ENCODE results near the gene CNOT10. TPM values are rescaled to one million over a fixed set of nuclear protein-coding genes. Genes with fewer than 3 reads are reported as not detected.

The CNOT10 gene
- total and polyA plus RNA-seq, 2 donors (not counting 1 experiment from before 2014, with no cell fraction given), result 17.5 to 28.6 TPM

DNA sequence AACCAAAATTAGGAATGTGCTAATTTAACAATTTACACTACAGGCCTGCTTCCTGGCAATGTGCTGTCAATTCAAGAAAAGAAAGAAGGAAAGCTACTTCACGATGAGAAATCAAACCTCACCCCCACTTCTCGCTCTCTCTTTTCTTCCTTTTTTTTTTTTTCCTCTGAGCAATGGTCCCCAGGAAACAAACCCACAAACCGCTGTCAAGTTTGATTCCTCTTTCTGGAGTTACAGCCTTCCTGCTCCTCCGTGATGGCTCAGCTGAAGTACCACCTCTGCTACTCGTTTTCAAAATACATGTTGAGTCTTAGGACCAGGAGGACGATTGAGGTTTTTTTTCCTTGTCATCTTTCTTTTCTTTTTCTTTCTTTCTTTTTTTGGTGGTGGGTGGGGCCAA is 129.4 kb downstream of the CNOT10 start:
- peaks cover 36% of the 10 kb centered on the region for H3K27me3 ChIP-seq (ENCODE audit: control insufficient read depth, insufficient read depth, low read length)
- no peaks in the 10 kb centered on the region for H3K79me2 ChIP-seq (ENCODE audit: control insufficient read depth, insufficient read depth, low read length)
- no peaks in the 10 kb centered on the region for H3K36me3 ChIP-seq (ENCODE audit: control insufficient read depth, insufficient read depth, low read length)
- H3K9ac ChIP-seq (ENCODE audit: insufficient read depth, low read length), result no peak overlapping the region
- H3K9me3 ChIP-seq (ENCODE audit: control insufficient read depth, insufficient read depth, low read depth, low read length), result no peaks in the 10 kb centered on the region
- H4K20me1 ChIP-seq (ENCODE audit: control insufficient read depth, extremely low read depth, insufficient read depth, low read length), result no peaks in the 10 kb centered on the region
- H3K4me2 ChIP-seq (ENCODE audit: extremely low read depth, insufficient read depth, low read length), result no peak overlapping the region
- no peak for TF ChIP-seq CTCF (conservative IDR thresholded peaks at IDR 0.05 in 1 of 2, IDR thresholded peaks at IDR 0.05 in 1 of 2; ENCODE audit: low read depth in 1 of 2, low read length in 2 of 2)
- no peak for TF ChIP-seq EZH2 (IDR thresholded peaks at IDR 0.05; ENCODE audit: low read length, missing control alignments)
- DNase-seq (ENCODE audit: low read depth in 2 of 2), result no peak
- H3K4me3 ChIP-seq (replicated peaks in 1 of 4; ENCODE audit: control extremely low read depth in 1 of 4, insufficient read depth in 1 of 4, low read depth in 3 of 4, low read length in 4 of 4), result no peak overlapping the region
- no peaks in the 10 kb centered on the region for H3K4me1 ChIP-seq (ENCODE audit: control insufficient read depth, extremely low read depth, insufficient read depth, low read length)
- H3K27ac ChIP-seq (ENCODE audit: insufficient read depth, low read length), result no peak overlapping the region
- no peak overlapping the region for H2AFZ ChIP-seq (ENCODE audit: low read length)

GRCh38 chr3:32815841-32816438 is 131.0 kb downstream of the CNOT10 start:
- Histone ChIP-seq H3K27ac (ENCODE audit: insufficient read depth, low read length) (no peak overlapping the region), H3K4me1 (ENCODE audit: control insufficient read depth, extremely low read depth, insufficient read depth, low read length) (no peaks in the 10 kb centered on the region), H3K27me3 (ENCODE audit: control insufficient read depth, insufficient read depth, low read length) (peaks cover 47% of the 10 kb centered on the region), H3K9me3 (ENCODE audit: control insufficient read depth, insufficient read depth, low read depth, low read length) (no peaks in the 10 kb centered on the region), H3K36me3 (ENCODE audit: control insufficient read depth, insufficient read depth, low read length) (no peaks in the 10 kb centered on the region), H3K4me3 (replicated peaks in 1 of 4; ENCODE audit: control extremely low read depth in 1 of 4, insufficient read depth in 1 of 4, low read depth in 3 of 4, low read length in 4 of 4) (no peak overlapping the region), H3K9ac (ENCODE audit: insufficient read depth, low read length) (no peak overlapping the region), H3K4me2 (ENCODE audit: extremely low read depth, insufficient read depth, low read length) (no peak overlapping the region), H2AFZ (ENCODE audit: low read length) (no peak overlapping the region), H4K20me1 (ENCODE audit: control insufficient read depth, extremely low read depth, insufficient read depth, low read length) (no peaks in the 10 kb centered on the region), H3K79me2 (ENCODE audit: control insufficient read depth, insufficient read depth, low read length) (no peaks in the 10 kb centered on the region)
- no peak for DNase-seq (ENCODE audit: low read depth in 2 of 2)
- no peak for TF ChIP-seq CTCF (conservative IDR thresholded peaks at IDR 0.05 in 1 of 2, IDR thresholded peaks at IDR 0.05 in 1 of 2; ENCODE audit: low read depth in 1 of 2, low read length in 2 of 2)
- no peak for TF ChIP-seq EZH2 (IDR thresholded peaks at IDR 0.05; ENCODE audit: low read length, missing control alignments)

- H3K27ac ChIP-seq (ENCODE audit: insufficient read depth, low read length), result no peak overlapping the region
- DNase-seq (ENCODE audit: low read depth in 2 of 2), result peak; percentile 18 to 26
- peak overlapping the region in 2 of 4 experiments; percentile 23 to 39 for H3K4me3 ChIP-seq (replicated peaks in 1 of 4; ENCODE audit: control extremely low read depth in 1 of 4, insufficient read depth in 1 of 4, low read depth in 3 of 4, low read length in 4 of 4)
- H3K79me2 ChIP-seq (ENCODE audit: control insufficient read depth, insufficient read depth, low read length), result no peaks in the 10 kb centered on the region
- peaks cover 54% of the 10 kb centered on the region for H3K27me3 ChIP-seq (ENCODE audit: control insufficient read depth, insufficient read depth, low read length)
- no peaks in the 10 kb centered on the region for H3K36me3 ChIP-seq (ENCODE audit: control insufficient read depth, insufficient read depth, low read length)
- H2AFZ ChIP-seq (ENCODE audit: low read length), result no peak overlapping the region
- peak overlapping the region; percentile 59 for H3K4me2 ChIP-seq (ENCODE audit: extremely low read depth, insufficient read depth, low read length)
- no peak overlapping the region for H3K9ac ChIP-seq (ENCODE audit: insufficient read depth, low read length)
- H3K4me1 ChIP-seq (ENCODE audit: control insufficient read depth, extremely low read depth, insufficient read depth, low read length), result no peaks in the 10 kb centered on the region
- H3K9me3 ChIP-seq (ENCODE audit: control insufficient read depth, insufficient read depth, low read depth, low read length), result no peaks in the 10 kb centered on the region
- no peaks in the 10 kb centered on the region for H4K20me1 ChIP-seq (ENCODE audit: control insufficient read depth, extremely low read depth, insufficient read depth, low read length)
- TF ChIP-seq CTCF (conservative IDR thresholded peaks at IDR 0.05 in 1 of 2, IDR thresholded peaks at IDR 0.05 in 1 of 2; ENCODE audit: low read depth in 1 of 2, low read length in 2 of 2) (no peak), EZH2 (IDR thresholded peaks at IDR 0.05; ENCODE audit: low read length, missing control alignments) (peak; percentile 76)
Observed at GRCh38 chr3:32816439-32817256, 131.7 kb downstream of the CNOT10 start.
